H9 (cell line): Measurements from ENCODE around the gene FAM120A. TPM values are rescaled to one million over a fixed set of nuclear protein-coding genes. Genes with fewer than 3 reads are reported as not detected.
A peak's percentile ranks its signal among the peaks of the same experiment; 100 is the strongest.
"Not testable (repeated sequence)": the region's sequence is repeated elsewhere in the genome, so short reads cannot be mapped to it uniquely, and the experiment has no call there.

Source experiments
- DNase-seq: peaks from one replicate; pipeline ENCODE4 v3.0.0-alpha.2; 2017
- H2AFZ ChIP-seq: one replicate; pipeline ENCODE4 v1.6.1; 2013; ENCODE audit warnings: mild to moderate bottlenecking, low read length, control low read depth, moderate library complexity
- H2AK5ac ChIP-seq: 2 replicates; pipeline ENCODE4 v1.6.1; 2013; ENCODE audit warnings: low read length, control low read depth, mixed read lengths; ENCODE audit not compliant: insufficient read length
- H2BK120ac ChIP-seq: one replicate; pipeline ENCODE4 v1.6.1; 2013; ENCODE audit warnings: low read depth, mild to moderate bottlenecking, low read length, control low read depth, inconsistent platforms; ENCODE audit not compliant: poor library complexity, severe bottlenecking
- H2BK12ac ChIP-seq: 2 replicates; pipeline ENCODE4 v1.6.1; 2013; ENCODE audit warnings: low read length, control low read depth, mixed read lengths, low read depth; ENCODE audit not compliant: insufficient read length
- H2BK15ac ChIP-seq: 2 replicates; pipeline ENCODE4 v1.6.1; 2013; ENCODE audit warnings: low read depth, low read length, control low read depth
- H2BK20ac ChIP-seq: one replicate; pipeline ENCODE4 v1.6.1; 2013; ENCODE audit warnings: low read depth, mild to moderate bottlenecking, low read length, control low read depth, inconsistent platforms; ENCODE audit not compliant: poor library complexity, severe bottlenecking
- H2BK5ac ChIP-seq: 2 replicates; pipeline ENCODE4 v1.6.1; 2013; ENCODE audit warnings: low read length, control low read depth, mixed read lengths; ENCODE audit not compliant: insufficient read length
- H3K14ac ChIP-seq: 2 replicates; pipeline ENCODE4 v1.6.1; 2013; ENCODE audit warnings: low read length, control low read depth; ENCODE audit not compliant: insufficient read depth
- H3K18ac ChIP-seq: 2 replicates; pipeline ENCODE4 v1.6.1; 2013; ENCODE audit warnings: low read depth, mild to moderate bottlenecking, mixed read lengths, low read length, control low read depth; ENCODE audit not compliant: insufficient read length
- H3K23ac ChIP-seq: 2 replicates; pipeline ENCODE4 v1.6.1; 2013; ENCODE audit warnings: low read length, control low read depth, mixed read lengths, low read depth; ENCODE audit not compliant: insufficient read length
- H3K23me2 ChIP-seq: 2 replicates; pipeline ENCODE4 v1.6.1; 2013; ENCODE audit warnings: low read depth, mild to moderate bottlenecking, mixed read lengths, low read length, control low read depth; ENCODE audit not compliant: insufficient read length, poor library complexity, severe bottlenecking
- H3K27ac ChIP-seq: 2 replicates; pipeline ENCODE4 v1.5.1; 2013; ENCODE audit warnings: low read length, control low read depth, mixed read lengths, low read depth; ENCODE audit not compliant: insufficient read length
- H3K27me3 ChIP-seq: 2 replicates; pipeline ENCODE4 v1.6.1; 2013; ENCODE audit warnings: low read length, control low read depth, inconsistent platforms; ENCODE audit not compliant: insufficient read depth
- H3K4ac ChIP-seq: 2 replicates; pipeline ENCODE4 v1.6.1; 2013; ENCODE audit warnings: low read depth, mild to moderate bottlenecking, control low read depth, inconsistent platforms, low read length, moderate library complexity
- H3K4me1 ChIP-seq: 2 replicates; pipeline ENCODE4 v1.6.1; 2013; ENCODE audit warnings: low read length, control low read depth, inconsistent platforms; ENCODE audit not compliant: insufficient read depth
- H3K4me2 ChIP-seq: 2 replicates; pipeline ENCODE4 v1.6.1; 2013; ENCODE audit warnings: low read length, control low read depth, mixed read lengths; ENCODE audit not compliant: insufficient read length, insufficient read depth
- H3K56ac ChIP-seq: 2 replicates; pipeline ENCODE4 v1.6.1; 2013; ENCODE audit warnings: low read depth, mild to moderate bottlenecking, mixed read lengths, low read length, control low read depth; ENCODE audit not compliant: insufficient read length
- H3K79me1 ChIP-seq: 2 replicates; pipeline ENCODE4 v1.6.1; 2013; ENCODE audit warnings: low read depth, mild to moderate bottlenecking, moderate library complexity, low read length, control low read depth, inconsistent platforms; ENCODE audit not compliant: insufficient read depth, poor library complexity, severe bottlenecking
- H3K79me2 ChIP-seq: 2 replicates; pipeline ENCODE4 v1.6.1; 2013; ENCODE audit warnings: low read length, control low read depth, inconsistent platforms; ENCODE audit not compliant: insufficient read depth
- H3K9ac ChIP-seq: 2 replicates; pipeline ENCODE4 v1.6.1; 2013; ENCODE audit warnings: low read length, control low read depth, mixed read lengths; ENCODE audit not compliant: insufficient read length; ENCODE audit errors: extremely low read depth
- H3K9me3 ChIP-seq: one replicate; pipeline ENCODE4 v1.6.1; 2013; ENCODE audit warnings: low read depth, low read length, inconsistent platforms; ENCODE audit not compliant: control insufficient read depth
- H3T11ph ChIP-seq: one replicate; pipeline ENCODE4 v1.6.1; 2013; ENCODE audit warnings: mild to moderate bottlenecking, low read length, control low read depth, inconsistent platforms
- H4K20me1 ChIP-seq: one replicate; pipeline ENCODE4 v1.6.1; 2013; ENCODE audit not compliant: control insufficient read depth, insufficient read length, insufficient read depth
- H4K5ac ChIP-seq: 2 replicates; pipeline ENCODE4 v1.6.1; 2013; ENCODE audit warnings: low read depth, mild to moderate bottlenecking, mixed read lengths, low read length, control low read depth; ENCODE audit not compliant: insufficient read length
- H4K8ac ChIP-seq: replicated peaks from 2 replicates; pipeline ENCODE4 v1.6.1; 2013; ENCODE audit warnings: low read length, control low read depth, mixed read lengths, low read depth; ENCODE audit not compliant: insufficient read length
- H4K91ac ChIP-seq: 2 replicates; pipeline ENCODE4 v1.6.1; 2013; ENCODE audit warnings: low read depth, mild to moderate bottlenecking, moderate library complexity, mixed read lengths, low read length, control low read depth; ENCODE audit not compliant: insufficient read length
- H3K27ac Mint-ChIP-seq, 3 experiments: 2 replicates in 2 of 3; 3 replicates in 1 of 3; pipeline ENCODE4 v1.8.0; 2020 to 2021; ENCODE audit warnings: mixed read lengths in 3 of 3, mild to moderate bottlenecking in 1 of 3, moderate library complexity in 1 of 3
- H3K27me3 Mint-ChIP-seq: 2 replicates; pipeline ENCODE4 v1.8.0; 2021; ENCODE audit warnings: low read depth, mild to moderate bottlenecking, moderate library complexity, mixed read lengths
- H3K36me3 Mint-ChIP-seq, 3 experiments: 2 replicates in 2 of 3; 3 replicates in 1 of 3; pipeline ENCODE4 v1.8.0; 2020 to 2021; ENCODE audit warnings: low read depth in 3 of 3, mixed read lengths in 3 of 3; ENCODE audit not compliant: insufficient read depth in 1 of 3
- H3K4me1 Mint-ChIP-seq, 2 experiments: 2 replicates each; pipeline ENCODE4 v1.8.0; 2020; ENCODE audit warnings: mixed read lengths in 2 of 2
- H3K4me3 Mint-ChIP-seq, 2 experiments: 2 replicates in 1 of 2; 3 replicates in 1 of 2; pipeline ENCODE4 v1.8.0; 2020 to 2021; ENCODE audit warnings: mild to moderate bottlenecking in 2 of 2, mixed read lengths in 2 of 2, moderate library complexity in 1 of 2
- H3K9me3 Mint-ChIP-seq, 2 experiments: 2 replicates in 1 of 2; 3 replicates in 1 of 2; pipeline ENCODE4 v1.8.0; 2020; ENCODE audit warnings: mild to moderate bottlenecking in 2 of 2, mixed read lengths in 2 of 2, moderate library complexity in 1 of 2
- WGBS: extraction: QIAGEN DNeasy Blood & Tissue Kit; methylation state at CpG from one replicate; pipeline ENCODE4 v1.1.7; 2013; ENCODE audit warnings: missing lambda C conversion rate, low lambda C conversion rate, mixed read lengths; ENCODE audit not compliant: insufficient read length; ENCODE audit errors: extremely low coverage; 5-methylcytosine and 5-hydroxymethylcytosine counted together
- total RNA-seq: library from RNA; stranded (reverse); gene quantifications from 2 replicates; pipeline ENCODE4 v1.2.1, GENCODE V29; 2021

Gene FAM120A
- total RNA-seq, 1 experiment from 2014 or later: 57.7 TPM

DNA sequence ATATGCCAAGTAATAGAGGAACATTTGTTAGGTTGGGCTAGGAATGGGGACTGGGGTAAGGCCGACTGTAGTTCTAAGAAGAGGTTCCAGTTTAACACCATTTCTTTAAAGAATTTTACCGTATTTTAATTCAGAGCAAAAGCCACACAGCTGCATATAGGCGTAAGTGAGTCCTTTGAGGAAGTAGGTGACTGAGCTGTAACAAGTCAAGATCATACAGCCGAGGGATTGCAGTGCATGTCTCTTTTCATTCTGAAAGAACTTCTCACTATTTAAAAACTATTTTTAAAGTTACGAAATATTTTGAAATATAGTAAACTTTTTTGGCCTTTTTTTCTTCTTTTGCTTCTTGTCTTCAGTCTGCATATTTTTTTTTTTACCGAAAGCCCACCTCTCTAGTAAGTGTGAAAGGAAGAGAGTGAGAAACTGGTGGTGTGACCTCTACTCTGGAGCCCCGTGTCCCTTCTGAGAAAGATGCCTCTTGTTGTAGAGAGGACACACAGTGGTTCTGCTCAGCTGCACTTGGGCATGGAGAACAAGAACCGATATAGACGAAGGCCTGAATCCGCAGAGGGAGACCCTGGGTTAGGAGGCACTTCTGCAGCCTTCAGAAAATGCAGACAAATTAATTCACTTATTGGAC lies 60.8 kb downstream of the FAM120A start:
- H3K4me3 Mint-ChIP-seq, H3K4ac ChIP-seq, H2AK5ac ChIP-seq, H3K18ac ChIP-seq, H3K9me3 Mint-ChIP-seq, H3K27me3 ChIP-seq, H3K9ac ChIP-seq, H3K4me2 ChIP-seq, H3K9me3 ChIP-seq, H4K20me1 ChIP-seq, H2BK12ac ChIP-seq, H3K27ac ChIP-seq, H2AFZ ChIP-seq, H3K79me2 ChIP-seq, H3K14ac ChIP-seq, H3K4me1 ChIP-seq, H2BK120ac ChIP-seq, H4K8ac ChIP-seq, H4K5ac ChIP-seq, H3K23me2 ChIP-seq, H4K91ac ChIP-seq, H3K79me1 ChIP-seq, H2BK15ac ChIP-seq, H3K23ac ChIP-seq, H3T11ph ChIP-seq, H3K56ac ChIP-seq, H2BK20ac ChIP-seq, H2BK5ac ChIP-seq, DNase-seq, H3K27me3 Mint-ChIP-seq: not testable (repeated sequence)
- Mint-ChIP-seq H3K36me3 (peaks cover 5 to 22% (median 8%) of the 10 kb centered on the region in 3 experiments; a peak in 6 of 7 replicates), H3K27ac (peak overlapping the region in 2 of 3 experiments; percentile 21 to 61; a peak in 4 of 7 replicates), H3K4me1 (peaks cover 10 to 25% of the 10 kb centered on the region in 2 experiments)
- WGBS: no CpG with 5 or more reads among the region's 10 CpGs
